T-helper 17 cell (primary cell): ENCODE data around the gene GUCY1A1. TPM values are rescaled to one million over a fixed set of nuclear protein-coding genes. Genes with fewer than 3 reads are reported as not detected.

Experiments used
- ATAC-seq: fragments of 150-1000 bp; cut with Tn5 transposase; 2 replicates; pipeline ENCODE4 v1.10.0; 2021; ENCODE audit warnings: mild to moderate bottlenecking, moderate library complexity
- DNase-seq, 3 donors: peaks; one replicate each; pipeline versions ENCODE4 v3.0.0 to v3.0.0-alpha.2; 2020 to 2021
- H3K9me3 ChIP-seq: one replicate; pipeline ENCODE4 v1.7.0; 2013; ENCODE audit warnings: low read length, mild to moderate bottlenecking; ENCODE audit not compliant: control insufficient read depth, poor library complexity, severe bottlenecking
- H3K27ac Mint-ChIP-seq: one replicate; pipeline ENCODE4 v1.8.0; 2022; ENCODE audit warnings: mild to moderate bottlenecking, moderate library complexity, mixed read lengths
- H3K27me3 Mint-ChIP-seq: one replicate; pipeline ENCODE4 v1.8.0; 2022; ENCODE audit warnings: mixed read lengths
- H3K36me3 Mint-ChIP-seq: one replicate; pipeline ENCODE4 v1.8.0; 2022; ENCODE audit warnings: low read depth, mixed read lengths
- H3K4me1 Mint-ChIP-seq: one replicate; pipeline ENCODE4 v1.8.0; 2022; ENCODE audit warnings: mild to moderate bottlenecking, mixed read lengths
- H3K4me3 Mint-ChIP-seq: one replicate; pipeline ENCODE4 v1.8.0; 2022; ENCODE audit warnings: mild to moderate bottlenecking, moderate library complexity, mixed read lengths
- total RNA-seq, 4 donors: library from RNA in 2 of 4; stranded (reverse) in 2 of 4; gene quantifications; one replicate each; pipeline ENCODE4 v1.2.3 and lab custom pipeline; 2022 to 2026

Gene GUCY1A1
- total RNA-seq, 2 donors from 2014 or later, result 0.85 to 14.1 TPM

DNA sequence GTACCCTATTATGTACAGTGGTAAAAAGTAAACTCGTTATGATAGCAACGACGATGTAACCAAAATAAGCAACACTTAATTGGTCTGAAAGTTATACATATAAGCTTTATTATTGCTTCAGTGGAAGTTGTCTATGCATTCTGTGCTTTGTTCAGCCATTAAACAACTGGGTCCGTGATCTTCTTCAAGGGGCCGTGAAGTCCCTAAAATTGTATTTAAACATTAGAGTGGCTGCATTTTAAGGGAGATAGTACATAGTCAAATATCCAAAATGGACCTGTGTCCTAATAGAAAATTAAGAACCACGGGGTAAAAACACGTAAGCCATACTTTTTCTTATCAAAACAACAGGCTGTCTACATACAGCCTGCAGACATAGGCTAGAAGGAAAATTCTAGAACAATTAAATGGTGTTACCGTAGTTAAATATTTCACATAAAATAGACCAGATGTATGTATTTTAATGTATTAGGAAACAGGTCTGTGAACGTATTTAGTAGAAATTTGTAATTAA lies 2.1 kb downstream of the GUCY1A1 start:
- Mint-ChIP-seq H3K4me3 (no peak overlapping the region), H3K27me3 (peaks cover 61% of the 10 kb centered on the region), H3K27ac (no peak overlapping the region), H3K36me3 (peaks cover 3% of the 10 kb centered on the region), H3K4me1 (peaks cover 7% of the 10 kb centered on the region)
- no peak for ATAC-seq
- H3K9me3 ChIP-seq, result no peaks in the 10 kb centered on the region
- DNase-seq, result no peak

GRCh38 chr4:155672342-155672741 lies 5.7 kb downstream of the GUCY1A1 start:
- H3K27me3 Mint-ChIP-seq, result peaks cover 45% of the 10 kb centered on the region
- no peaks in the 10 kb centered on the region for H3K9me3 ChIP-seq
- H3K36me3 Mint-ChIP-seq, result no peaks in the 10 kb centered on the region
- H3K4me3 Mint-ChIP-seq, result no peak overlapping the region
- H3K27ac Mint-ChIP-seq, result no peak overlapping the region
- no peaks in the 10 kb centered on the region for H3K4me1 Mint-ChIP-seq
- no peak for DNase-seq
- ATAC-seq, result no peak

GRCh38 chr4:155673453-155673979 lies 6.9 kb downstream of the GUCY1A1 start:
- H3K4me1 Mint-ChIP-seq, result no peaks in the 10 kb centered on the region
- H3K27ac Mint-ChIP-seq, result no peak overlapping the region
- no peaks in the 10 kb centered on the region for H3K9me3 ChIP-seq
- H3K36me3 Mint-ChIP-seq, result no peaks in the 10 kb centered on the region
- DNase-seq (no peak), ATAC-seq (no peak)
- peaks cover 41% of the 10 kb centered on the region for H3K27me3 Mint-ChIP-seq
- no peak overlapping the region for H3K4me3 Mint-ChIP-seq

GRCh38 chr4:155674669-155675071 lies 8.0 kb downstream of the GUCY1A1 start:
- DNase-seq (no peak), ATAC-seq (no peak)
- no peaks in the 10 kb centered on the region for H3K4me1 Mint-ChIP-seq
- peaks cover 36% of the 10 kb centered on the region for H3K27me3 Mint-ChIP-seq
- no peaks in the 10 kb centered on the region for H3K9me3 ChIP-seq
- no peak overlapping the region for H3K4me3 Mint-ChIP-seq
- H3K27ac Mint-ChIP-seq, result no peak overlapping the region
- H3K36me3 Mint-ChIP-seq, result no peaks in the 10 kb centered on the region

GRCh38 chr4:155675709-155676429 lies 9.2 kb downstream of the GUCY1A1 start:
- Mint-ChIP-seq H3K4me1 (no peaks in the 10 kb centered on the region), H3K36me3 (no peaks in the 10 kb centered on the region), H3K27me3 (peaks cover 27% of the 10 kb centered on the region), H3K4me3 (no peak overlapping the region), H3K27ac (no peak overlapping the region)
- no peaks in the 10 kb centered on the region for H3K9me3 ChIP-seq
- DNase-seq (no peak), ATAC-seq (no peak)

GRCh38 chr4:155676430-155676825 lies 9.8 kb downstream of the GUCY1A1 start:
- Mint-ChIP-seq H3K27me3 (peaks cover 27% of the 10 kb centered on the region), H3K4me1 (no peaks in the 10 kb centered on the region), H3K27ac (no peak overlapping the region), H3K36me3 (no peaks in the 10 kb centered on the region), H3K4me3 (no peak overlapping the region)
- no peak for DNase-seq
- no peaks in the 10 kb centered on the region for H3K9me3 ChIP-seq
- no peak for ATAC-seq

DNA sequence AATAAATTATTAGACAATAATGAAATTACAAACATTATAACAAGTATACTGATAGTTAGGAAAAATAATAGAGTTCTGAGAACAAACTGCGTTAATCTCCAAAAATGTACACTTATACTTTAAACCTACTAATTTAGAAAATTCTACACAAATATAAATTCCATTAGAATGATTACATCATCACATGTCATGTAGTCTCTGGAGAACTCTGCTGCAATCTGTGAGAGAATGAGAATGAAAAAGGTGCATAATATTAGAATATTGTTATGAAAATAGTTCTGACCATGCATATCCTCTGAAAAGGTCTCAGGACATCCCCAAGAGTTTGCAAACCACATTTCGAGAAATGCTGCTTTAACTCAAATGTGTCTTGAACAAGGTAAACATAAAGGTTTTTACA lies 11.4 kb downstream of the GUCY1A1 start:
- no peaks in the 10 kb centered on the region for H3K36me3 Mint-ChIP-seq
- peaks cover 18% of the 10 kb centered on the region for H3K27me3 Mint-ChIP-seq
- DNase-seq (no peak), ATAC-seq (no peak)
- H3K4me3 Mint-ChIP-seq, result no peak overlapping the region
- H3K4me1 Mint-ChIP-seq, result no peaks in the 10 kb centered on the region
- no peak overlapping the region for H3K27ac Mint-ChIP-seq
- no peaks in the 10 kb centered on the region for H3K9me3 ChIP-seq

DNA sequence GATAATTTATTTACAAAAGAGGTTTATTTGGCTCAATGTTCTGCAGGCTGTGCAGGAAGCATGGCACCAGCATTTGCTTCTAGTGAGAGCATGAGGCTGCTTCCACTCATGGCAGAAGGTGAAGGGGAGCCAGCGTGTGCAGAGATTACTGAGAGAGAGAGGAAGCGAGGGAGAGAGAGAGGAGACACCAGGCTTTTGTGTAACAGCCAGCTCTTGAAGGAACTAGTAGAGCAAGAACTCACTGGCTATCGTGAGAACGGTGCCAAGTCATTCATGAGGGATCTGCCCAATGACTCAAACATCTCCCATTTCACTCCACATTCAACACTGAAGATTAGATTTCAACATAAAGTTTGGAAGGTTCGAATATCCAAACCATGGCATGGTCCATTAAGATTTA lies 12.7 kb downstream of the GUCY1A1 start:
- H3K9me3 ChIP-seq, result no peaks in the 10 kb centered on the region
- no peak for ATAC-seq
- Mint-ChIP-seq H3K36me3 (no peaks in the 10 kb centered on the region), H3K27me3 (peaks cover 12% of the 10 kb centered on the region), H3K27ac (no peak overlapping the region), H3K4me1 (no peaks in the 10 kb centered on the region), H3K4me3 (no peak overlapping the region)
- no peak for DNase-seq

GRCh38 chr4:155681886-155682285 lies 15.2 kb downstream of the GUCY1A1 start:
- Mint-ChIP-seq H3K4me3 (no peak overlapping the region), H3K36me3 (no peaks in the 10 kb centered on the region), H3K27me3 (peaks cover 8% of the 10 kb centered on the region), H3K4me1 (no peaks in the 10 kb centered on the region), H3K27ac (no peak overlapping the region)
- no peaks in the 10 kb centered on the region for H3K9me3 ChIP-seq
- DNase-seq (no peak), ATAC-seq (no peak)

GRCh38 chr4:155684423-155684822 lies 17.8 kb downstream of the GUCY1A1 start:
- Mint-ChIP-seq H3K4me1 (no peaks in the 10 kb centered on the region), H3K4me3 (no peak overlapping the region), H3K27ac (no peak overlapping the region), H3K27me3 (no peaks in the 10 kb centered on the region), H3K36me3 (no peaks in the 10 kb centered on the region)
- no peak for DNase-seq
- no peaks in the 10 kb centered on the region for H3K9me3 ChIP-seq
- ATAC-seq, result no peak

DNA sequence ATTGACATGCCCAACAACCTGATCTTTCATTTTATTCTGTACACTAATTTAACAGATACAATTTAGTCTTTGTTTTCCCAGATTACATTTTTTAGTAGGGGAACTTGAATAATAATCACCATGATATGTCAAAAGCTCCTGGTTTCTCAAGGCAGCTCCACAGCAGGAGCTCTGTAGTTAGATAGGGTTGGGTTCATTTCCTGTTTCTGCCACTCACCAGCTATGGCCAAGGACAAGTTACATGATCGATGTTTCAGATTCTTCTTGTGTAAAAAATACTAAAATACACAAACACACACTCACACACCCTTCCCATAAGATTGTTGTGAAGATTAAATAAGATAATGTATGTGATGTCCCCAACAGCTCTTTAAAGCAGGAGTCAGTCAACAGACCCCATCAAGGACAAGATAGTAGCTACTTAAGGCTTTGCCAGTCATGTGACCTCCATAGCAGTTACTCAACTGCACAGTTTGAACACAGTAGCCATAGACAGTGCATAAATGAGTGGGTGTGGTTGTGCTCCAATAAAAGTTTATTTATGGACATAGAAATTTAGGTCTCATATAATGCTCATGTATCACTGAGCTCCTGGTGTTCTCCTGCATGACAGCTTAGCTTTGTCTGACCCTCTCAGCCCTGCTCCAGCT lies 18.4 kb downstream of the GUCY1A1 start:
- H3K9me3 ChIP-seq, result no peaks in the 10 kb centered on the region
- H3K4me1 Mint-ChIP-seq, result no peaks in the 10 kb centered on the region
- H3K27ac Mint-ChIP-seq, result no peak overlapping the region
- H3K4me3 Mint-ChIP-seq, result no peak overlapping the region
- DNase-seq (no peak), ATAC-seq (no peak)
- H3K36me3 Mint-ChIP-seq, result no peaks in the 10 kb centered on the region
- no peaks in the 10 kb centered on the region for H3K27me3 Mint-ChIP-seq

DNA sequence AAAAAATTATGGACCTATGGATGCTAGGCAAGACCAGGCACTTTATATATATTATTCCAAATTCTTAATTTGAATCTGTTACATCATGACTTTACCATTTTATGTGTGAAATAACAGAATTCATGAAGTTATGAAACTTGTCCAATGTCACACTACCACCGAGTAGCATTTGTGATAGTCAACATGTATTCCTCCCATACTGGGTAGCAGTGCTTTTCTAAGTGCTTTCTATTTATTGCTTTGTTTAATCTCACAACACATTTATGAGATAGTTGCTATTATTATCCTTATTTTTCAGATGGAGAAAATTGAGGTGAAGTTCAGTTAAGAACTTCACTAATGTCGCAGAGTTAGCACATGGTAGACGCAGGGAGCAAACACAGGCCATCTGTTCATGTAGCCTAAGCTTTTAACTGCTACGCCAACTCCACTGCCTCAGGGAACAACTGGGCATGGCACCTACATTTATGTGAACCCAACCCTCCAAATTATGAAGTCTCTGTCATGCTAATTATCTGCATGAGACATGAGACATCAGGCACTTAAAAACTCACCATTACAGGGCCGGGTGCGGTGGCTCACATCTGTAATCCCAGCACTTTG lies 20.8 kb downstream of the GUCY1A1 start:
- DNase-seq (no peak), ATAC-seq (no peak)
- H3K9me3 ChIP-seq, result no peaks in the 10 kb centered on the region
- H3K4me3 Mint-ChIP-seq, result no peak overlapping the region
- H3K4me1 Mint-ChIP-seq, result no peaks in the 10 kb centered on the region
- H3K27ac Mint-ChIP-seq, result no peak overlapping the region
- H3K36me3 Mint-ChIP-seq, result no peaks in the 10 kb centered on the region
- no peaks in the 10 kb centered on the region for H3K27me3 Mint-ChIP-seq

DNA sequence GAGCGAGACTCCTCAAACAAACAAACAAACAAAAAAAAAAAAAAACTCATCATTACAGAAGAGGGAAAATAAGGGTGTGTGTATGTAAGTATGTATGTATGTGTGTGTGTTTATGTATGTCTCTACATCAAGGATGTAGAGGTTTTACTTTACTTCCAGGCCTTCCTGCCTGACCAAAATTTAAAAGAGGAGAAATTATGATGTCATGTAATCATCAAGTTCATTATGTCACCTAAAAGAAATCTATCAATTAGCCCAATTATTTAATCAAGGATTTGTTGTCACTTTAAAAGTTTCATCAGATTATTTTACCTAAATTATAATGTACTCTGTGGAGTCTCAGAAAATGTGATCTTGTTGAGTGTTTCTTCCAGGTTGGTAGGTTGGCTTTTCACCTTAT lies 21.6 kb downstream of the GUCY1A1 start:
- H3K27ac Mint-ChIP-seq, result no peak overlapping the region

More for the DNA sequence above, 21.6 kb downstream of the GUCY1A1 start:
- DNase-seq, result no peak
- H3K4me1 Mint-ChIP-seq, result no peaks in the 10 kb centered on the region
- no peak for ATAC-seq
- H3K36me3 Mint-ChIP-seq, result no peaks in the 10 kb centered on the region
- H3K27me3 Mint-ChIP-seq, result no peaks in the 10 kb centered on the region
- no peak overlapping the region for H3K4me3 Mint-ChIP-seq
- no peaks in the 10 kb centered on the region for H3K9me3 ChIP-seq
